Suppressor macrophage (primary cell): ENCODE results near the gene TSLP.
A peak's percentile ranks its signal among the peaks of the same experiment; 100 is the strongest.

Source experiments
- DNase-seq, 4 experiments: peaks; one replicate each; pipeline ENCODE4 v3.0.0-alpha.2; 2020 to 2022
- total RNA-seq, 17 experiments: gene quantifications; one replicate each; lab custom pipeline; 2026; ENCODE audit warnings: mixed read lengths in 6 of 17, inconsistent platforms in 3 of 17; lab: John Stamatoyannopoulos, UW

TSLP gene
- total RNA-seq = 0 to 18.6 (median 2.1) reads per million in 17 experiments

- no peak for DNase-seq
Measured at GRCh38 chr5:111071413-111071812, at the start of gene TSLP. TSS of gene TSLP (plus strand) at chr5:111071713. CDS start at chr5:111071891, 178 bp downstream.

- no peak for DNase-seq
Measured at GRCh38 chr5:111022301-111022700, 49.2 kb upstream of the TSLP start.

- no peak for DNase-seq
Measured at GRCh38 chr5:111028865-111029264, 42.6 kb upstream of the TSLP start.

- no peak for DNase-seq
Measured at GRCh38 chr5:111043712-111044506, 27.6 kb upstream of the TSLP start.

- no peak for DNase-seq
Measured at GRCh38 chr5:111058064-111058463, 13.4 kb upstream of the TSLP start.

GRCh38 chr5:111060169-111060568, 11.3 kb upstream of the TSLP start:
- DNase-seq = no peak

GRCh38 chr5:111061618-111062017, 9.9 kb upstream of the TSLP start:
- no peak for DNase-seq

- no peak for DNase-seq
Measured at GRCh38 chr5:111063709-111064322, 7.7 kb upstream of the TSLP start.

- no peak for DNase-seq
Measured at GRCh38 chr5:111066261-111066938, 5.1 kb upstream of the TSLP start.

- DNase-seq = peak in 1 of 4 experiments; percentile 16
Measured at GRCh38 chr5:111068213-111068612, 3.3 kb upstream of the TSLP start.

- no peak for DNase-seq
Measured at GRCh38 chr5:111069839-111070238, 1.7 kb upstream of the TSLP start.

- peak in 2 of 4 experiments; percentile 18 to 39 for DNase-seq
Measured at GRCh38 chr5:111070272-111071134, 1.0 kb upstream of the TSLP start.

GRCh38 chr5:111072949-111073682, 1.6 kb downstream of the TSLP start:
- DNase-seq = peak; percentile 37 to 80 (median 62)

GRCh38 chr5:111074244-111074643, 2.7 kb downstream of the TSLP start:
- no peak for DNase-seq

GRCh38 chr5:111075520-111075919, 4.0 kb downstream of the TSLP start:
- DNase-seq = peak in 1 of 4 experiments; percentile 17

GRCh38 chr5:111076091-111076490, 4.6 kb downstream of the TSLP start:
- DNase-seq = peak; percentile 24 to 55 (median 45)

- no peak for DNase-seq
Measured at GRCh38 chr5:111077678-111078077, 6.2 kb downstream of the TSLP start.

- DNase-seq = no peak
Measured at GRCh38 chr5:111079846-111080245, 8.3 kb downstream of the TSLP start.

GRCh38 chr5:111083323-111083722, 11.8 kb downstream of the TSLP start:
- no peak for DNase-seq

- peak; percentile 92 to 95 (median 94) for DNase-seq
Measured at GRCh38 chr5:111092062-111092853, 20.7 kb downstream of the TSLP start, which contains the start of gene WDR36. TSS of gene WDR36 (plus strand) at chr5:111092348. CDS start at chr5:111092457, 109 bp downstream.

- peak in 3 of 4 experiments; percentile 13 to 52 (median 51) for DNase-seq
Measured at GRCh38 chr5:111095982-111096381, 24.5 kb downstream of the TSLP start.
